LNCAP (cell line): ENCODE data around the gene DDX28.
"Not testable (repeated sequence)": the region's sequence is repeated elsewhere in the genome, so short reads cannot be mapped to it uniquely, and the experiment has no call there.

Experiments used
- CTCF ChIP-seq: fragments of 450-650 bp; IDR thresholded peaks from 2 replicates; pipeline ENCODE4 v1.5.1; 2017; ENCODE audit warnings: mild to moderate bottlenecking

The DDX28 gene

GRCh38 chr16:67998779-67999688 lies 24.0 kb downstream of the DDX28 start, which contains the start of gene DPEP2:
Gene DPEP2, minus strand, starts transcription at chr16:67999484. Its CDS starts 6,272 bp downstream, at chr16:67993212.
- TF ChIP-seq CTCF, result not testable (repeated sequence)

GRCh38 chr16:67996666-67997065 lies 26.4 kb downstream of the DDX28 start:
- TF ChIP-seq CTCF, result no peak

- TF ChIP-seq CTCF, result no peak
Measured at GRCh38 chr16:67995423-67995822, 27.6 kb downstream of the DDX28 start.

DNA sequence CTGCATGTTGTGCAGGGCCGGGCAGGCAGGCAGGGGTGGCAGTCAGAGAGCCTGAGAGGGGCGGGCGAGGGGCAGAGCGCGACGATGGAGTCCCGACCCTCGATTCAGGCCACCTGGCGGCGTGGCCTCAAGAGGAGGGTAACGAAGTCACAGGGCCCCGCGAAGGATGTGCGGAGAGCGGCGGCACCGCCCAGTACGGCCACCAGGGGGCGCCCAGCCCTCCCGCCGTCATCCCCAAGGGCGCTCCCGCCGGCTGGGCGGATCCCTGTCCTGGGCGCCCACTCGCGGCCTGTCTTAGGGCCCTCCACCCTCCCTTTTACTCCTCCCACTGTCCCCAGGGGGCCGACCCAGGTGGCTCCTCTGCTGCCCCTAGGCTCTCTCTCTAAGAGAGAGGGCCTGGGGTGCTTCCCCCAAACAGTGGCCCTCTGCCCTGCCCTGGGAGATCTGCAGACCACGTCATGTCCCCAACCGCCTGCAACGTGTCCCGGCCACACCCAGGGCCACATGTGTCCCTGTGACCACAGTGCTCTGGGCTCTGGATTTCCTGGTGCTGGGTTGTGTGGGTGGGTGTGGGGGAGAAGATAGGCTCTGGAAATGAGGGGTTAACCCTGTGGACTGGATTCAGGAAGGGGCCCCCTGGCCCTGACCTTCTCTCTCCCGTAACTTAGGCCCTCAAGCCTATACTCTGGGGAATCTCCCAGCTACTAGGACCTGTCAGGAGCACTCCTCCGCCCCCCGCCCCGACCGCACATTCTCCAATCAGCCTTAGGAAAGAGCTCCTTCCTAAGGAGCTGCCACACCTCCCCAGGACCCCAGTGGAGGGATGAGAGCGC lies 29.6 kb downstream of the DDX28 start:
- TF ChIP-seq CTCF, result peak; percentile 98

- no peak for TF ChIP-seq CTCF
Measured at GRCh38 chr16:67992661-67993206, 30.3 kb downstream of the DDX28 start.

GRCh38 chr16:67990018-67990386 lies 33.0 kb downstream of the DDX28 start:
- no peak for TF ChIP-seq CTCF

DNA sequence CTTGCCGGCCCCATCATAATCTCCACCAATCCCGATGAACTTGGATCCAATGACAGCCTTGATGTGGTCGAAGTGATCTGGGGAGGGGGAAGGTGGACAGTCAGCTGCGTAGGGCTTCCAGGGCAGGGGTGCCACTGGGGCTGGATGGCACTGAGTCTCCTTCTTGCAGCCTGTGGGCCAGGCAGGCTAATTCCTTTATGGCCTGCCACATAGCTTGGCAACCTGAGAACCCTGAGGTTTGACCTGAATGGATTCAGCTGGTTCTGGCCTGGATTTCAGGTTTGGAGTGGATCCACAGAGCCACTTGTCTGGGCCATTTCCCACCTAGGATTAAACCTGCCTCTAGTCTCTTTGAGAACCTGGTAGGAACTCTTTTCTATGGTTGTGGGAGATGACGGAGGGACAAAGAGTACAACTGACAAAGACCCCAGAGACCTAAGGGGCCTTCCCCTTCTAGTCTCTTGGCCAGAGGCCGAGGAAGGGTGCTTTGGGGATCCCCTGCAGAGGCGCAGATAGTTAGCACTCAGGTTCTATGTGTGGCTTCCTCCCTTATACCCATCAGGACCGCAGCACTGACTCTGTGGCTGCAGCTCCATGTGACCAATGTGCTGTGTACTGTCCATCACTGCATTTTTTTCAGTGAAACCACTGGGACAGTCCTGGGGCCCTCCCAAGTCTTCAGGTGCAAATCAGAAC lies 33.6 kb downstream of the DDX28 start:
- no peak for TF ChIP-seq CTCF
